B cell (primary cell): ENCODE measurements around the gene RASSF3. TPM values are rescaled to one million over a fixed set of nuclear protein-coding genes. Genes with fewer than 3 reads are reported as not detected.

Experiments used
- ATAC-seq: fragments of 200-7000 bp; cut with Tn5 transposase; one replicate; pipeline ENCODE4 v1.10.0; 2021; ENCODE audit warnings: low read depth, mild to moderate bottlenecking, moderate number of reproducible peaks, moderate library complexity
- CTCF ChIA-PET: fragments of 350-600 bp; sonication (Branson Sonifier 250); formaldehyde crosslinking; loops from one replicate; lab custom pipeline; 2021; ENCODE audit warnings: antibody characterized with exemption, inconsistent platforms; lab: Charles Lee
- POLR2A ChIA-PET: fragments of 350-600 bp; sonication (Branson Sonifier 250); formaldehyde crosslinking; loops from one replicate; lab custom pipeline; 2021; ENCODE audit warnings: antibody characterized with exemption; lab: Charles Lee
- DNase-seq: peaks from one replicate; pipeline ENCODE4 v3.0.0; 2013
- H2AFZ ChIP-seq: 2 replicates; pipeline ENCODE4 v1.6.1; 2012; ENCODE audit warnings: mild to moderate bottlenecking, low read depth, low read length; ENCODE audit not compliant: insufficient read depth, poor library complexity, severe bottlenecking
- H3K27ac ChIP-seq, 2 donors: 1 replicate in 1 of 2; 2 replicates in 1 of 2; pipeline ENCODE4 v1.5.1; 2012 to 2013; ENCODE audit warnings: low read length in 2 of 2, mild to moderate bottlenecking in 2 of 2, moderate library complexity in 1 of 2
- H3K27me3 ChIP-seq, 4 experiments: fragments of 200-600 bp in 1 of 4; sonication (generic) in 1 of 4; replicated peaks in 1 of 4; 1 replicate in 2 of 4; 2 replicates in 2 of 4; pipeline versions ENCODE4 v1.6.1 to v1.7.0; 2013 to 2016; ENCODE audit warnings: low read length in 3 of 4, mild to moderate bottlenecking in 2 of 4, mixed read lengths in 1 of 4, moderate library complexity in 1 of 4; ENCODE audit not compliant: insufficient read depth in 4 of 4, control insufficient read depth in 3 of 4; ENCODE audit errors: control extremely low read depth in 1 of 4
- H3K36me3 ChIP-seq, 2 experiments: replicated peaks in 1 of 2; 1 replicate in 1 of 2; 2 replicates in 1 of 2; pipeline versions ENCODE4 v1.6.1 to v1.7.1; 2013; ENCODE audit warnings: low read length in 1 of 2; ENCODE audit not compliant: insufficient read depth in 2 of 2, control insufficient read depth in 1 of 2; ENCODE audit errors: control extremely low read depth in 1 of 2, extremely low read depth in 1 of 2
- H3K4me1 ChIP-seq, 2 donors: fragments of 200-600 bp in 1 of 2; sonication (generic) in 1 of 2; 1 replicate in 1 of 2; 2 replicates in 1 of 2; pipeline versions ENCODE4 v1.5.1 to v1.6.1; 2013 to 2017; ENCODE audit warnings: low read length in 2 of 2; ENCODE audit not compliant: control insufficient read depth in 2 of 2, insufficient read depth in 2 of 2
- H3K4me2 ChIP-seq: replicated peaks from 2 replicates; pipeline ENCODE3; 2012; ENCODE audit warnings: mild to moderate bottlenecking, low read depth, low read length; ENCODE audit not compliant: poor library complexity, severe bottlenecking
- H3K4me3 ChIP-seq, 5 experiments: fragments of 200-600 bp in 1 of 5; sonication (generic) in 1 of 5; 1 replicate in 3 of 5; 2 replicates in 2 of 5; pipeline versions ENCODE4 v1.5.1 to v1.7.0; 2011 to 2016; ENCODE audit warnings: low read length in 4 of 5, mild to moderate bottlenecking in 4 of 5, low read depth in 2 of 5, control low read depth in 1 of 5, moderate library complexity in 1 of 5; ENCODE audit not compliant: insufficient read depth in 1 of 5; ENCODE audit errors: control extremely low read depth in 1 of 5, extremely low read depth in 1 of 5
- H3K79me2 ChIP-seq: fragments of 200-600 bp; sonication (generic); one replicate; pipeline ENCODE4 v1.6.0; 2016; ENCODE audit warnings: low read length; ENCODE audit not compliant: control insufficient read depth, insufficient read depth
- H3K9ac ChIP-seq: fragments of 200-600 bp; sonication (generic); 2 replicates; pipeline ENCODE4 v1.6.1; 2017; ENCODE audit warnings: mild to moderate bottlenecking, low read length, moderate library complexity
- H3K9me3 ChIP-seq, 3 donors: one replicate each; pipeline versions ENCODE4 v1.6.1 to v1.7.1; 2013; ENCODE audit warnings: low read length in 2 of 3; ENCODE audit not compliant: control insufficient read depth in 2 of 3, insufficient read depth in 1 of 3; ENCODE audit errors: control extremely low read depth in 1 of 3
- H4K20me1 ChIP-seq: 2 replicates; pipeline ENCODE4 v1.6.0; 2012; ENCODE audit warnings: mild to moderate bottlenecking, low read length; ENCODE audit not compliant: insufficient read depth, control insufficient read depth, poor library complexity, severe bottlenecking
- H3K27ac Mint-ChIP-seq: one replicate; pipeline ENCODE4 v1.8.0; 2021; ENCODE audit warnings: mixed read lengths
- H3K27me3 Mint-ChIP-seq: one replicate; pipeline ENCODE4 v1.8.0; 2021; ENCODE audit warnings: mixed read lengths
- H3K4me1 Mint-ChIP-seq: one replicate; pipeline ENCODE4 v1.8.0; 2021; ENCODE audit warnings: mixed read lengths
- H3K4me3 Mint-ChIP-seq: one replicate; pipeline ENCODE4 v1.8.0; 2021; ENCODE audit warnings: mixed read lengths
- H3K9me3 Mint-ChIP-seq: one replicate; pipeline ENCODE4 v1.8.0; 2022; ENCODE audit warnings: mixed read lengths; ENCODE audit not compliant: insufficient read depth
- CTCF ChIP-seq: fragments of 200-600 bp; IDR thresholded peaks from one replicate; pipeline ENCODE4 v1.8.0; 2022; ENCODE audit warnings: antibody characterized with exemption, mild to moderate bottlenecking
- EZH2 ChIP-seq: IDR thresholded peaks from 2 replicates; pipeline ENCODE4 v1.6.1; 2012; ENCODE audit warnings: borderline replicate concordance, low read depth, mild to moderate bottlenecking, moderate library complexity, low read length; ENCODE audit not compliant: insufficient read depth, poor library complexity, severe bottlenecking
- WGBS: methylation state at CpG from one replicate; pipeline ENCODE4 v1.1.5; 2013; ENCODE audit warnings: missing lambda C conversion rate; ENCODE audit not compliant: insufficient coverage; 5-methylcytosine and 5-hydroxymethylcytosine counted together
- intact Hi-C: fragments of 100-400 bp; cut with micrococcal nuclease; formaldehyde crosslinking; loops from one replicate; pipeline ENCODE4 v1.10.0; 2022
- polyA plus RNA-seq: library from polyadenylated mRNA; depleted of rRNA; stranded (reverse); fragments of >200 nt; gene quantifications from 2 replicates; pipeline ENCODE4 v1.2.3, GENCODE V29; 2012
- total RNA-seq, 2 donors: library from RNA; stranded (reverse); fragments of 120-200 nt in 1 of 2; gene quantifications; 1 replicate in 1 of 2; 2 replicates in 1 of 2; pipeline versions ENCODE4 v1.2.3 to v1.2.4, GENCODE V29; 2013 to 2022

Gene RASSF3
- total and polyA plus RNA-seq, 2 donors (not counting 1 experiment from before 2014, with no cell fraction given) = 25.8 to 104 TPM

GRCh38 chr12:64609536-64610078 lies 688 bp upstream of the RASSF3 start:
- DNase-seq = peak; percentile 60
- H3K9me3 ChIP-seq = no peaks in the 10 kb centered on the region

More at GRCh38 chr12:64609536-64610078, 688 bp upstream of the RASSF3 start:
- intact Hi-C loops = loop anchor here (1.0 to 5.0 kb wide), 10 partner anchors 15 to 831 kb away; partner anchors contain the start of genes GNS, KICS2, RXYLT1 and TBK1
- peak overlapping the region; percentile 91 for H3K4me3 Mint-ChIP-seq
- Histone ChIP-seq H3K9ac (peak overlapping the region; percentile 86), H3K4me3 (peak overlapping the region; percentile 71 to 96 (median 86)), H3K4me2 (peak overlapping the region; percentile 78), H3K36me3 (no peaks in the 10 kb centered on the region), H3K27me3 (no peaks in the 10 kb centered on the region), H3K79me2 (peaks cover 41% of the 10 kb centered on the region), H4K20me1 (peaks cover 6% of the 10 kb centered on the region), H2AFZ (peak overlapping the region; percentile 94), H3K27ac (peak overlapping the region; percentile 74 to 82), H3K4me1 (peaks cover 27 to 31% of the 10 kb centered on the region in 2 donors)
- TF ChIP-seq CTCF = no peak
- TF ChIP-seq EZH2 = no peak
- H3K4me1 Mint-ChIP-seq = peaks cover 34% of the 10 kb centered on the region
- no peaks in the 10 kb centered on the region for H3K9me3 Mint-ChIP-seq
- H3K27me3 Mint-ChIP-seq = no peaks in the 10 kb centered on the region
- ATAC-seq = peak; percentile 1
- 0% methylated on average over 2 of the region's 15 CpGs for WGBS
- H3K27ac Mint-ChIP-seq = peak overlapping the region; percentile 96
- CTCF ChIA-PET = interaction anchor here (0.9 to 6.5 kb wide), 12 partner anchors 8 to 87 kb away, joined by 3 to 70 read pairs (median 4); no protein-coding TSS in a partner anchor
- POLR2A ChIA-PET = interaction anchor here (1.0 to 1.3 kb wide), 3 partner anchors 16 to 60 kb away, joined by 3 to 6 read pairs (median 3); no protein-coding TSS in a partner anchor
